Body of pancreas (tissue), 4 donors: ENCODE data around the gene ZFP1. TPM values are rescaled to one million over a fixed set of nuclear protein-coding genes. Genes with fewer than 3 reads are reported as not detected.

ENCODE experiments used
- ATAC-seq: fragments of 150-250 bp; one replicate; pipeline ENCODE4 v1.9.1; 2016
- DNase-seq, 4 donors: peaks; one replicate each; pipeline ENCODE4 v3.0.0-alpha.2; 2019
- H3K27ac ChIP-seq, 4 donors: fragments of 200-600 bp; sonication (generic); 1 replicate in 3 of 4; 2 replicates in 1 of 4; pipeline versions ENCODE4 v1.5.1 to v1.6.1; 2016 to 2019; ENCODE audit warnings: mild to moderate bottlenecking in 1 of 4, mixed read lengths in 1 of 4, moderate library complexity in 1 of 4
- H3K27me3 ChIP-seq, 2 donors: fragments of 200-600 bp; sonication (generic); one replicate each; pipeline ENCODE4 v1.6.0; 2016; ENCODE audit warnings: mild to moderate bottlenecking in 1 of 2
- H3K36me3 ChIP-seq, 2 donors: fragments of 200-600 bp; sonication (generic); replicated peaks in 1 of 2; 2 replicates each; pipeline ENCODE4 v1.5.1; 2016; ENCODE audit warnings: low read depth in 2 of 2; ENCODE audit not compliant: insufficient read depth in 1 of 2
- H3K4me1 ChIP-seq: fragments of 200-600 bp; sonication (generic); one replicate; pipeline ENCODE4 v1.6.0; 2016
- H3K4me3 ChIP-seq, 2 donors: fragments of 200-600 bp; sonication (generic); 1 replicate in 1 of 2; 2 replicates in 1 of 2; pipeline ENCODE4 v1.5.1; 2016 to 2019
- H3K9me3 ChIP-seq, 3 donors: fragments of 200-600 bp; sonication (generic); 1 replicate in 2 of 3; 2 replicates in 1 of 3; pipeline ENCODE4 v1.5.1; 2016
- CTCF ChIP-seq, 7 experiments: fragments of 450-650 bp in 4 of 7; fragments of 200-600 bp in 3 of 7; sonication (generic) in 3 of 7; IDR thresholded peaks; one replicate each; pipeline ENCODE4 v1.5.1; 2016 to 2019; ENCODE audit warnings: antibody characterized with exemption in 7 of 7
- POLR2A ChIP-seq, 3 donors: fragments of 450-650 bp; IDR thresholded peaks; one replicate each; pipeline ENCODE4 v1.6.1; 2016; ENCODE audit warnings: antibody characterized with exemption in 3 of 3, mild to moderate bottlenecking in 2 of 3
- WGBS, 2 donors: methylation state at CpG; one replicate each; pipeline ENCODE4 v1.1.5; 2017; 5-methylcytosine and 5-hydroxymethylcytosine counted together
- intact Hi-C: fragments of 100-400 bp; cut with DNase I; formaldehyde crosslinking; loops from one replicate; pipeline ENCODE4 v1.15.1; 2023
- total RNA-seq, 2 donors: library from RNA; depleted of rRNA; stranded (reverse); fragments of >200 nt; gene quantifications; one replicate each; pipeline ENCODE4 v1.1.0, GENCODE V29; 2016

The ZFP1 gene
- total RNA-seq, 2 donors from 2014 or later = 1.6 to 3.4 TPM

DNA sequence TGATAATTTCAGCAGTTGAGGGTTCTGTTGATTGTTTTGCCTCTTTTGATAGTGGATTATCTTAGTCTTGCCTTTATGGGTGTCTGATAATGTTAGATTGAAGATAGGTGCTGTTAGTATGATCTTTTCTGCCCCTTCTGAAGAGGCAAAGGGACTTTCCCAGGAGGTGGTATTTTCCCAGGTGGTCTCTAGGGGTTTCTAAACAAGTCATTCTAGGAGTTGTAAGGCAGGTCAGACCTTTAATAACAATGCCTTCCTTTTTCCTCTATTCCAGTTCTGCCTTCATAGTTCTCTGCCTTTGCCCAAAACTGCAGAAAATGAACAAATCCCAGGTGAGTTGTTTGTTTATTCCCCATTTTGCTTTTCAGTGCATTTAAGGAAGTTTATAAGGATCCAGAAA, 4.3 kb downstream of the ZFP1 start:
- DNase-seq (no peak), ATAC-seq (no peak)
- Histone ChIP-seq H3K36me3 (no peaks in the 10 kb centered on the region), H3K4me1 (no peaks in the 10 kb centered on the region), H3K9me3 (no peaks in the 10 kb centered on the region), H3K27ac (no peak overlapping the region), H3K27me3 (no peaks in the 10 kb centered on the region), H3K4me3 (no peak overlapping the region)
- intact Hi-C loops = no loop called here
- TF ChIP-seq POLR2A (IDR thresholded peaks at IDR 0.05) = no peak
- TF ChIP-seq CTCF (IDR thresholded peaks at IDR 0.05) = no peak

DNA sequence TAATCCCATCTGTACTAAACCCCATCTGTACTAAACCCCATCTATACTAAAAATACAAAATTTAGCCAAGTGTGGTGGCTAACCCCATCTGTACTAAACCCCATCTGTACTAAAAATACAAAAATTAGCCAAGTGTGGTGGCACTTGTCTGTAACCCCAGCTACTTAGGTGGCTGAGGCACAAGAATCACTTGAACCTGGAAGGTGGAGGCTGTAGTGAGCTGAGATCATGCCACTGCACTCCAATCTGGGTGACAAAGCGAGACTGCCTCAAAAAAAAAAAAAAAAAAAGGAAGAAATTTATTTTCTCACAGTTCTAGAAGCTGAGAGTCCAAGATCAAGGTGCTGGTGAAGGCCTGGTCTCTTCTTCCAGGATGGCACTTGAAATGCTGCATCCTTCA, 12.1 kb downstream of the ZFP1 start:
- WGBS, 2 donors = 93 to 100% methylated on average over 1 of the region's 1 CpG
- ATAC-seq (no peak), DNase-seq (no peak)

GRCh38 chr16:75169899-75170405, 21.6 kb downstream of the ZFP1 start:
- no peaks in the 10 kb centered on the region for H3K27me3 ChIP-seq
- WGBS, 2 donors = 95 to 97% methylated on average over 10 of the region's 10 CpGs
- H3K4me1 ChIP-seq = no peaks in the 10 kb centered on the region
- no peak for TF ChIP-seq CTCF (IDR thresholded peaks at IDR 0.05)
- TF ChIP-seq POLR2A (IDR thresholded peaks at IDR 0.05) = no peak
- intact Hi-C loops = no loop called here
- H3K36me3 ChIP-seq = peaks cover 0 to 8% of the 10 kb centered on the region in 2 donors
- DNase-seq = no peak
- H3K27ac ChIP-seq = no peak overlapping the region
- peaks cover 0 to 28% (median 0%) of the 10 kb centered on the region in 3 donors for H3K9me3 ChIP-seq
- H3K4me3 ChIP-seq = no peak overlapping the region
- no peak for ATAC-seq

More for the DNA sequence above, 12.1 kb downstream of the ZFP1 start:
- H3K4me3 ChIP-seq = no peak overlapping the region
- no peaks in the 10 kb centered on the region for H3K4me1 ChIP-seq
- no peaks in the 10 kb centered on the region for H3K9me3 ChIP-seq
- H3K27me3 ChIP-seq = no peaks in the 10 kb centered on the region
- H3K27ac ChIP-seq = no peak overlapping the region
- TF ChIP-seq POLR2A (IDR thresholded peaks at IDR 0.05) = no peak
- TF ChIP-seq CTCF (IDR thresholded peaks at IDR 0.05) = no peak
- intact Hi-C loops = no loop called here
- no peaks in the 10 kb centered on the region for H3K36me3 ChIP-seq

GRCh38 chr16:75172578-75172977, 24.3 kb downstream of the ZFP1 start:
- peaks cover 0 to 38% (median 0%) of the 10 kb centered on the region in 3 donors for H3K9me3 ChIP-seq
- ATAC-seq = no peak
- H3K4me1 ChIP-seq = no peaks in the 10 kb centered on the region

More at GRCh38 chr16:75172578-75172977, 24.3 kb downstream of the ZFP1 start:
- H3K36me3 ChIP-seq = peaks cover 0 to 5% of the 10 kb centered on the region in 2 donors
- DNase-seq = no peak
- no peak for TF ChIP-seq POLR2A (IDR thresholded peaks at IDR 0.05)
- TF ChIP-seq CTCF (IDR thresholded peaks at IDR 0.05) = no peak
- 94 to 100% methylated on average over 4 of the region's 4 CpGs for WGBS, 2 donors
- H3K27ac ChIP-seq = no peak overlapping the region
- intact Hi-C loops = no loop called here
- no peaks in the 10 kb centered on the region for H3K27me3 ChIP-seq
- H3K4me3 ChIP-seq = no peak overlapping the region
